ENCODE results near the gene SERPINB12.

The SERPINB12 gene

GRCh38 chr18:63542069-63542468, at the start of gene SERPINB12:
TSS of gene SERPINB12 (plus strand) at chr18:63542369. CDS start at chr18:63556160, 13,791 bp downstream.
- no peak for DNase-seq (ENCODE audit: low read depth in 2 of 2)

- DNase-seq (ENCODE audit: low read depth in 2 of 2), result no peak
Measured at GRCh38 chr18:63492851-63493250, 49.3 kb upstream of the SERPINB12 start.

- no peak for DNase-seq (ENCODE audit: low read depth in 2 of 2)
Measured at GRCh38 chr18:63495675-63496074, 46.5 kb upstream of the SERPINB12 start.

- DNase-seq (ENCODE audit: low read depth in 2 of 2), result no peak
Measured at GRCh38 chr18:63505566-63506335, 36.4 kb upstream of the SERPINB12 start.

- DNase-seq (ENCODE audit: low read depth in 2 of 2), result no peak
Measured at GRCh38 chr18:63506336-63506646, 35.9 kb upstream of the SERPINB12 start.

GRCh38 chr18:63508596-63508995, 33.6 kb upstream of the SERPINB12 start:
- DNase-seq (ENCODE audit: low read depth in 2 of 2), result no peak

- DNase-seq (ENCODE audit: low read depth in 2 of 2), result no peak
Measured at GRCh38 chr18:63511285-63511684, 30.9 kb upstream of the SERPINB12 start.

GRCh38 chr18:63514326-63514725, 27.8 kb upstream of the SERPINB12 start:
- DNase-seq (ENCODE audit: low read depth in 2 of 2), result no peak

- no peak for DNase-seq (ENCODE audit: low read depth in 2 of 2)
Measured at GRCh38 chr18:63514888-63515678, 27.1 kb upstream of the SERPINB12 start.

GRCh38 chr18:63515801-63516200, 26.4 kb upstream of the SERPINB12 start:
- DNase-seq (ENCODE audit: low read depth in 2 of 2), result no peak

- DNase-seq (ENCODE audit: low read depth in 2 of 2), result peak in 1 of 2 donors; percentile 34
Measured at GRCh38 chr18:63518178-63519012, 23.8 kb upstream of the SERPINB12 start.

- no peak for DNase-seq (ENCODE audit: low read depth in 2 of 2)
Measured at GRCh38 chr18:63520053-63520685, 22.0 kb upstream of the SERPINB12 start.

- no peak for DNase-seq (ENCODE audit: low read depth in 2 of 2)
Measured at GRCh38 chr18:63523660-63524059, 18.5 kb upstream of the SERPINB12 start.

GRCh38 chr18:63527251-63527650, 14.9 kb upstream of the SERPINB12 start:
- DNase-seq (ENCODE audit: low read depth in 2 of 2), result no peak

GRCh38 chr18:63528863-63529492, 13.2 kb upstream of the SERPINB12 start:
- no peak for DNase-seq (ENCODE audit: low read depth in 2 of 2)

- no peak for DNase-seq (ENCODE audit: low read depth in 2 of 2)
Measured at GRCh38 chr18:63532471-63532870, 9.7 kb upstream of the SERPINB12 start.

GRCh38 chr18:63534615-63535014, 7.6 kb upstream of the SERPINB12 start:
- DNase-seq (ENCODE audit: low read depth in 2 of 2), result no peak

- DNase-seq (ENCODE audit: low read depth in 2 of 2), result no peak
Measured at GRCh38 chr18:63539904-63540510, 2.2 kb upstream of the SERPINB12 start.

GRCh38 chr18:63544017-63544416, 1.8 kb downstream of the SERPINB12 start:
- DNase-seq (ENCODE audit: low read depth in 2 of 2), result no peak

- no peak for DNase-seq (ENCODE audit: low read depth in 2 of 2)
Measured at GRCh38 chr18:63545000-63545399, 2.8 kb downstream of the SERPINB12 start.

GRCh38 chr18:63550068-63550467, 7.9 kb downstream of the SERPINB12 start:
- no peak for DNase-seq (ENCODE audit: low read depth in 2 of 2)
